MM.1S (cell line): ENCODE measurements around the gene FICD.

Experiments used
- DNase-seq: peaks from one replicate; pipeline ENCODE4 v3.0.0-alpha.2; 2015
- H2AFZ ChIP-seq: fragments of 300-600 bp; sonication (generic); 2 replicates; pipeline ENCODE4 v1.6.0; 2016; ENCODE audit warnings: antibody characterized with exemption, low read length
- H3F3A ChIP-seq: fragments of 300-600 bp; sonication (generic); 2 replicates; pipeline ENCODE4 v1.6.1; 2016; ENCODE audit warnings: mild to moderate bottlenecking, antibody characterized with exemption, low read length, moderate library complexity, mixed read lengths; ENCODE audit not compliant: insufficient read depth
- H3K27ac ChIP-seq: fragments of 300-600 bp; sonication (generic); 2 replicates; pipeline ENCODE4 v1.5.1; 2016; ENCODE audit warnings: mild to moderate bottlenecking, low read length
- H3K27me3 ChIP-seq: fragments of 300-600 bp; sonication (generic); replicated peaks from 2 replicates; pipeline ENCODE4 v1.6.0; 2016; ENCODE audit warnings: low read length; ENCODE audit not compliant: insufficient read depth
- H3K36me3 ChIP-seq: fragments of 300-600 bp; sonication (generic); replicated peaks from 2 replicates; pipeline ENCODE4 v1.6.1; 2016; ENCODE audit warnings: mild to moderate bottlenecking, low read length, mixed read lengths; ENCODE audit not compliant: insufficient read depth
- H3K4me1 ChIP-seq: fragments of 300-600 bp; sonication (generic); 2 replicates; pipeline ENCODE4 v1.6.1; 2016; ENCODE audit warnings: low read length, mixed read lengths
- H3K4me2 ChIP-seq: fragments of 300-600 bp; sonication (generic); 2 replicates; pipeline ENCODE4 v1.6.0; 2016; ENCODE audit warnings: low read depth, low read length
- H3K4me3 ChIP-seq: fragments of 300-600 bp; sonication (generic); 2 replicates; pipeline ENCODE4 v1.5.1; 2016; ENCODE audit warnings: low read length, mixed read lengths
- H3K79me2 ChIP-seq: fragments of 300-600 bp; sonication (generic); 2 replicates; pipeline ENCODE4 v1.6.1; 2016; ENCODE audit warnings: mixed run types, low read length, mixed read lengths
- H3K9ac ChIP-seq: fragments of 300-600 bp; sonication (generic); 2 replicates; pipeline ENCODE4 v1.6.1; 2016; ENCODE audit warnings: low read length, mixed read lengths
- H3K9me2 ChIP-seq: fragments of 300-600 bp; sonication (generic); replicated peaks from 2 replicates; pipeline ENCODE4 v1.6.1; 2016; ENCODE audit warnings: mild to moderate bottlenecking, low read length, mixed read lengths; ENCODE audit not compliant: insufficient read depth
- H3K9me3 ChIP-seq: fragments of 300-600 bp; sonication (generic); replicated peaks from 2 replicates; pipeline ENCODE4 v1.6.1; 2016; ENCODE audit warnings: mild to moderate bottlenecking, low read length, mixed read lengths; ENCODE audit not compliant: insufficient read depth
- H4K20me1 ChIP-seq: fragments of 300-600 bp; sonication (generic); 2 replicates; pipeline ENCODE4 v1.6.1; 2016; ENCODE audit warnings: mild to moderate bottlenecking, low read length, moderate library complexity, mixed read lengths; ENCODE audit not compliant: insufficient read depth
- EZH2 ChIP-seq: fragments of 300-600 bp; sonication (generic); optimal IDR thresholded peaks from 2 replicates; pipeline ENCODE3; 2017; ENCODE audit warnings: low read depth, mild to moderate bottlenecking, antibody characterized with exemption, low read length, mixed read lengths
- EZH2phosphoT487 ChIP-seq: fragments of 300-600 bp; sonication (generic); IDR thresholded peaks from 2 replicates; pipeline ENCODE4 v1.6.1; 2018; ENCODE audit warnings: antibody characterized with exemption, low read length
- TF ChIP-seq, protein P1 (sequence below): fragments of 300-600 bp; sonication (generic); IDR thresholded peaks from 2 replicates; pipeline ENCODE4 v1.5.1; 2016; ENCODE audit warnings: antibody characterized with exemption, low read length, mixed read lengths

The FICD gene

DNA sequence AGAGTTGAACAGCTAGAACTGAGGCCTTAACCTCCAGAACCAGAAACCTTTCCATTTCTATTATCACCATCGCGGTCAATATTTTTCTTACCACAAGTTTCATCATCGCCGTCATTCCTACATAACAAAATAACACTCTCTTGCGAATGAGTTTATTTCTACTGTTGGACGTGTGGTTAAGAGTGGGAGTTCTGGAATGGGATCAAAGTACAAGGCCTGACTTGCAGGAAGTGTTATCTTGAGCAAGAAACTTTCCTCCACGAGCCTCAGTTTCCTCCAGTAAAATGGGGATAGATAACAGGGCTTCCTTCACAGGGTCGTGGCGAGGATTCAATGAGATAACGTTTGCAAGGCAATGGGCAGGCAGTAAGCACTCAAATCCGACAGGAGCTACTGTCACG, 45.2 kb downstream of the FICD start:
- peaks cover 38% of the 10 kb centered on the region for H3F3A ChIP-seq
- H3K9ac ChIP-seq: peak overlapping the region; percentile 98
- peak overlapping the region; percentile 98 for H3K4me3 ChIP-seq
- no peaks in the 10 kb centered on the region; the same call in 1 of the 2 replicates for H3K36me3 ChIP-seq
- H3K79me2 ChIP-seq: peaks cover 90% of the 10 kb centered on the region
- H3K27me3 ChIP-seq: no peaks in the 10 kb centered on the region
- peaks cover 25% of the 10 kb centered on the region for H3K4me1 ChIP-seq
- H4K20me1 ChIP-seq: peaks cover 30% of the 10 kb centered on the region
- H3K27ac ChIP-seq: peak overlapping the region; percentile 84
- peak overlapping the region; percentile 96 for H3K4me2 ChIP-seq
- no peaks in the 10 kb centered on the region for H3K9me2 ChIP-seq
- DNase-seq: no peak
- TF ChIP-seq, protein P1, sequence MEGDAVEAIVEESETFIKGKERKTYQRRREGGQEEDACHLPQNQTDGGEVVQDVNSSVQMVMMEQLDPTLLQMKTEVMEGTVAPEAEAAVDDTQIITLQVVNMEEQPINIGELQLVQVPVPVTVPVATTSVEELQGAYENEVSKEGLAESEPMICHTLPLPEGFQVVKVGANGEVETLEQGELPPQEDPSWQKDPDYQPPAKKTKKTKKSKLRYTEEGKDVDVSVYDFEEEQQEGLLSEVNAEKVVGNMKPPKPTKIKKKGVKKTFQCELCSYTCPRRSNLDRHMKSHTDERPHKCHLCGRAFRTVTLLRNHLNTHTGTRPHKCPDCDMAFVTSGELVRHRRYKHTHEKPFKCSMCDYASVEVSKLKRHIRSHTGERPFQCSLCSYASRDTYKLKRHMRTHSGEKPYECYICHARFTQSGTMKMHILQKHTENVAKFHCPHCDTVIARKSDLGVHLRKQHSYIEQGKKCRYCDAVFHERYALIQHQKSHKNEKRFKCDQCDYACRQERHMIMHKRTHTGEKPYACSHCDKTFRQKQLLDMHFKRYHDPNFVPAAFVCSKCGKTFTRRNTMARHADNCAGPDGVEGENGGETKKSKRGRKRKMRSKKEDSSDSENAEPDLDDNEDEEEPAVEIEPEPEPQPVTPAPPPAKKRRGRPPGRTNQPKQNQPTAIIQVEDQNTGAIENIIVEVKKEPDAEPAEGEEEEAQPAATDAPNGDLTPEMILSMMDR: no peak
- TF ChIP-seq EZH2 (no peak), EZH2phosphoT487 (no peak)
- H2AFZ ChIP-seq: no peak overlapping the region
- no peaks in the 10 kb centered on the region for H3K9me3 ChIP-seq

DNA sequence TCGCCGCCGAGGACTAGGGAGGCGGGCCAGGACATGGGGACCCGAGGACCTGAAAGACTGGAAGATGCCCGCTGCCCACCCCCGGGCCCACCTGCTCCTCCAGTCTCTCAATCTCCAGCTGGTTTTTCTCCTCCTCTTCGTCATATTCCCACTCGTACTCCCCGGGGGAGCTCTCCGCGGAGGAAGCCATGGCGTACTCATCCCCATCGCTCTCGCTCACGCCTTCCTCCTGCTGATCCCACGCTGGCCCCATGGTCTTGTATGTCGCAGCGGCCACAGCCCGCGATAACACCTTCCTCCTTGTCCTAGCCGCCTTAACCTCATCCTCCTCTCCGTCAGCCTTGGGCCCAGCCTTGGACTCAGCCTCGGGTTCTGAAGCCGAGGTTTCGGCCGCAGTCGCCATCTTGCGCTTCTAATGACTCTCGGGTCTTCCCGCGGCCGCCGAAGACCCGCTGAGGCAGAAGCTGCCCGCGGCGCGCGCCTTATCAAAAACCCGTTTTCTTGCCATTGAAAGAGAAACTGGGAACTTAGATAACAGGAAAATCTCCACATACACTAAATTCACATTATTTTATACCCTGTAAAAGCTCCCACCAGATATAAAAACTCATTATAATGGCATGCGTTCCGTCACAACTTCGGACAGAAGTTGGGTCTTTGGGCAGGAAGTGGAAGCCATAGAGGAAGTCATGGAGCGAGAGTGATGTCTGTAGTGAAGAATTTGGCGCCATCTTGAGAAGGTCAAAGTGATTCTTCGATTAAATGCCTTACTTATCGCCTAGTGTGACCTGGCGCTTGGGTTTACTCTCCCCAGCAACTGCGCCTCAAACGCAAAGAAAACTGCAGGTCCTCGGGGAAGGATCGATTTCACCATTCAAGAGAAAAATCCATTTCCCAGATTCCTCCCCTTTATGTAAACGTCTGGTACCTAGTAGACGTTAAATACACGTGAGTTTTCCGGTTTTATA, 46.0 kb downstream of the FICD start, which contains the start of gene SART3:
TSS of gene SART3 (minus strand) at position 422 of the 968 bp plus-strand sequence. CDS start at position 403, 19 bp downstream.
- Histone ChIP-seq H3F3A (peaks cover 45% of the 10 kb centered on the region), H3K4me2 (peak within 1 kb of the TSS; percentile 96), H3K27ac (peak within 1 kb of the TSS; percentile 84), H3K9me3 (no peaks in the 10 kb centered on the region), H3K9ac (peak within 1 kb of the TSS; percentile 98), H3K36me3 (no peaks in the 10 kb centered on the region; the same call in 1 of the 2 replicates), H3K27me3 (no peaks in the 10 kb centered on the region), H3K4me3 (peak within 1 kb of the TSS; percentile 98), H3K79me2 (peaks cover 84% of the 10 kb centered on the region), H4K20me1 (peaks cover 23% of the 10 kb centered on the region), H2AFZ (peak within 1 kb of the TSS; percentile 85), H3K4me1 (peaks cover 32% of the 10 kb centered on the region), H3K9me2 (no peaks in the 10 kb centered on the region)
- DNase-seq: peak; percentile 93
- TF ChIP-seq EZH2phosphoT487 (no peak), EZH2 (no peak)
- TF ChIP-seq, protein P1: no peak

DNA sequence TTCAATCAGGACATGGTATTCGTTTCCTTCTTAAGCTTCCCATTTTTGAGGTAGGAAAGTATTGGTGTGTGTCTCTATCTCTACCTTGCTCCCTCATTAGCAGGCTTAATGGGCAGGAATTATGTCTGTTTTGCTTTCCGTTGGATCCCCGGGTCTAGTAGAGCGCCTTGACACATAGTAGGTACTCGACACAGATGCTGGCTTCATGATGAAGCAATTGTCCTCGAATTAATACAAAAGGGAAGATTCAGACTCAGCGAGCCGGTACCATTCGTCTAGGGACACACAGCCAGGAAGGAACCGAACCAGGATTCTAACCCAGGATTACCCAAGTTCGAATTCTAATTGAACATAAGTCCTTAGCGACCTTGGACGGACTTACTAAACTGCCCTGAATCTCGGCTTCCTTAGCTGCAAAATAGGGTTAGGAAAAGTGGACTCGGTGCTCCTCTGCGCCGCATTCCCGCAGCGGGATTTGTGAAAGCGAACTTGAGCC, 46.8 kb downstream of the FICD start:
- peaks cover 36% of the 10 kb centered on the region for H3K4me1 ChIP-seq
- peaks cover 54% of the 10 kb centered on the region for H3F3A ChIP-seq
- H3K27ac ChIP-seq: peak overlapping the region; percentile 84
- H3K79me2 ChIP-seq: peaks cover 83% of the 10 kb centered on the region
- H3K9ac ChIP-seq: peak overlapping the region; percentile 98
- no peaks in the 10 kb centered on the region for H3K9me2 ChIP-seq
- peaks cover 14% of the 10 kb centered on the region for H4K20me1 ChIP-seq
- no peak for TF ChIP-seq EZH2
- TF ChIP-seq, protein P1: no peak
- no peak for TF ChIP-seq EZH2phosphoT487
- peak overlapping the region; percentile 85 for H2AFZ ChIP-seq
- no peaks in the 10 kb centered on the region for H3K9me3 ChIP-seq
- no peak for DNase-seq
- peak overlapping the region; percentile 96 for H3K4me2 ChIP-seq
- peak overlapping the region; percentile 98 for H3K4me3 ChIP-seq
- H3K27me3 ChIP-seq: no peaks in the 10 kb centered on the region
- no peaks in the 10 kb centered on the region; the same call in 1 of the 2 replicates for H3K36me3 ChIP-seq
